Lung (tissue), 12 donors: ENCODE data around the gene VEGFB. TPM values are rescaled to one million over a fixed set of nuclear protein-coding genes. Genes with fewer than 3 reads are reported as not detected.

Experiments
- ATAC-seq: fragments of 200-7000 bp; cut with Tn5 transposase; one replicate; pipeline ENCODE4 v1.9.1; 2020; ENCODE audit warnings: moderate number of reproducible peaks; ENCODE audit not compliant: insufficient read depth, low FRiP score
- DNase-seq, 3 donors: peaks; one replicate each; pipeline ENCODE4 v3.0.0-alpha.2; 2013 to 2017
- H3K27ac ChIP-seq, 2 donors: one replicate each; pipeline ENCODE4 v1.5.1; 2013; ENCODE audit warnings: mild to moderate bottlenecking in 2 of 2, moderate library complexity in 2 of 2, control low read depth in 1 of 2, inconsistent platforms in 1 of 2, low read depth in 1 of 2, low read length in 1 of 2
- H3K27me3 ChIP-seq, 3 donors: one replicate each; pipeline ENCODE4 v1.5.1; 2013; ENCODE audit warnings: low read length in 2 of 3; ENCODE audit not compliant: control insufficient read depth in 3 of 3, insufficient read depth in 3 of 3
- H3K36me3 ChIP-seq, 4 donors: one replicate each; pipeline ENCODE4 v1.5.1; 2013; ENCODE audit warnings: low read length in 4 of 4, mild to moderate bottlenecking in 1 of 4, moderate library complexity in 1 of 4; ENCODE audit not compliant: control insufficient read depth in 4 of 4, insufficient read depth in 4 of 4
- H3K4me1 ChIP-seq, 5 donors: one replicate each; pipeline ENCODE4 v1.5.1; 2013; ENCODE audit warnings: low read length in 5 of 5, mild to moderate bottlenecking in 2 of 5, moderate library complexity in 1 of 5; ENCODE audit not compliant: control insufficient read depth in 5 of 5, insufficient read depth in 5 of 5
- H3K4me3 ChIP-seq: one replicate; pipeline ENCODE4 v1.5.1; 2013; ENCODE audit warnings: mild to moderate bottlenecking, control low read depth, moderate library complexity
- H3K9ac ChIP-seq, 2 donors: one replicate each; pipeline ENCODE4 v1.5.1; 2013; ENCODE audit warnings: low read length in 2 of 2, control low read depth in 1 of 2; ENCODE audit not compliant: insufficient read depth in 1 of 2
- H3K9me3 ChIP-seq, 4 donors: one replicate each; pipeline ENCODE4 v1.5.1; 2013; ENCODE audit warnings: low read length in 3 of 4, mild to moderate bottlenecking in 1 of 4, moderate library complexity in 1 of 4; ENCODE audit not compliant: control insufficient read depth in 4 of 4, insufficient read depth in 3 of 4
- WGBS, 2 donors: extraction: QIAGEN DNeasy Blood & Tissue Kit; methylation state at CpG; one replicate each; pipeline ENCODE4 v1.1.7; 2013; 5-methylcytosine and 5-hydroxymethylcytosine counted together
- polyA plus RNA-seq, 2 donors: library from polyadenylated mRNA; stranded (reverse); fragments of 200-250 nt; gene quantifications; one replicate each; pipeline ENCODE4 v1.2.1, GENCODE V29; 2013
- total RNA-seq, 2 donors: library from RNA; depleted of rRNA in 1 of 2; stranded (reverse); fragments of >200 nt in 1 of 2; gene quantifications; one replicate each; pipeline ENCODE4 v1.2.1, GENCODE V29; 2014 to 2021
- TF ChIP-seq, protein P1 (sequence below): IDR thresholded peaks from 2 replicates; pipeline ENCODE4 v1.5.1; 2012; ENCODE audit warnings: mild to moderate bottlenecking; ENCODE audit errors: control extremely low read depth, extremely low read depth
- donor health status: control.
- donor health status: control.
- donor health status: Bipolar disorder and iron deficiency.
- donor health status: healthy.
- donor health status: DM: yes; HTN: yes; CAD: no.

Gene VEGFB
- total and polyA plus RNA-seq, 4 donors = 37.8 to 124 (median 79.4) TPM

DNA sequence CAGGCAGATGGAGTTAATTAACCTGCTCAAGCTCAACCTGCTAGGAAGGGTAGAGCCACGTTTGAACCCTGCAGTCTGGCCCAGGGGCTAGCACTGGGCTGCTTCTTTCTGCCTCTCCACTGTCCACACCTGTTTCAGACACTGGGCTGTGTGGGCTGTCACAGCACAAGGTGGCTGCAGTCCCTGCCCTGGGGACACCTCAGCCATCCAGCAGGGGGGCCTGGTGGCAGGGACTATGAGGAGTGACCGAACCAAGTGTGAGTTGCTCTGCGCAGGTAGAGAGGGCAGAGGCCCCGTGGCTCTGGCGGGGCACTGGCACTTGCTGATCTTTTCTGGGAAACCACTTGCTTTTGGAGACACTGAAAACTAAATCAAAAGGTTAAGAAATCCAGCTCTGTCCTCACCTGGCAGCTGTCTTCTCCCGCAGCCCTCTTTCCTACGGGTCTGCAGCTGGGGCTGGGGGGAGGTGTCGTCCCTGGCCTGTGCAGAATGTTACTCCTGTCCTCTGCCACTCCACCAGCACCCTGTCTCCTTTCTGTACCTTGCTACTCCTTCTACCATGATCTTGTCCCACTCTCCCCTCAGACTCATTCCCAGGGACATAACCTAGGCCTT, 44.3 kb downstream of the VEGFB start:
- peaks cover 0 to 19% (median 10%) of the 10 kb centered on the region in 4 donors for H3K36me3 ChIP-seq
- TF ChIP-seq, protein P1, sequence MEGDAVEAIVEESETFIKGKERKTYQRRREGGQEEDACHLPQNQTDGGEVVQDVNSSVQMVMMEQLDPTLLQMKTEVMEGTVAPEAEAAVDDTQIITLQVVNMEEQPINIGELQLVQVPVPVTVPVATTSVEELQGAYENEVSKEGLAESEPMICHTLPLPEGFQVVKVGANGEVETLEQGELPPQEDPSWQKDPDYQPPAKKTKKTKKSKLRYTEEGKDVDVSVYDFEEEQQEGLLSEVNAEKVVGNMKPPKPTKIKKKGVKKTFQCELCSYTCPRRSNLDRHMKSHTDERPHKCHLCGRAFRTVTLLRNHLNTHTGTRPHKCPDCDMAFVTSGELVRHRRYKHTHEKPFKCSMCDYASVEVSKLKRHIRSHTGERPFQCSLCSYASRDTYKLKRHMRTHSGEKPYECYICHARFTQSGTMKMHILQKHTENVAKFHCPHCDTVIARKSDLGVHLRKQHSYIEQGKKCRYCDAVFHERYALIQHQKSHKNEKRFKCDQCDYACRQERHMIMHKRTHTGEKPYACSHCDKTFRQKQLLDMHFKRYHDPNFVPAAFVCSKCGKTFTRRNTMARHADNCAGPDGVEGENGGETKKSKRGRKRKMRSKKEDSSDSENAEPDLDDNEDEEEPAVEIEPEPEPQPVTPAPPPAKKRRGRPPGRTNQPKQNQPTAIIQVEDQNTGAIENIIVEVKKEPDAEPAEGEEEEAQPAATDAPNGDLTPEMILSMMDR = no peak
- H3K9me3 ChIP-seq = no peaks in the 10 kb centered on the region
- WGBS, 2 donors = 87 to 93% methylated on average over 8 of the region's 8 CpGs
- no peaks in the 10 kb centered on the region for H3K27me3 ChIP-seq
- ATAC-seq = no peak
- peak overlapping the region in 1 of 2 donors; percentile 6 for H3K27ac ChIP-seq
- no peak overlapping the region for H3K9ac ChIP-seq
- peaks cover 0 to 5% (median 0%) of the 10 kb centered on the region in 5 donors for H3K4me1 ChIP-seq
- DNase-seq = no peak
- no peak overlapping the region for H3K4me3 ChIP-seq

DNA sequence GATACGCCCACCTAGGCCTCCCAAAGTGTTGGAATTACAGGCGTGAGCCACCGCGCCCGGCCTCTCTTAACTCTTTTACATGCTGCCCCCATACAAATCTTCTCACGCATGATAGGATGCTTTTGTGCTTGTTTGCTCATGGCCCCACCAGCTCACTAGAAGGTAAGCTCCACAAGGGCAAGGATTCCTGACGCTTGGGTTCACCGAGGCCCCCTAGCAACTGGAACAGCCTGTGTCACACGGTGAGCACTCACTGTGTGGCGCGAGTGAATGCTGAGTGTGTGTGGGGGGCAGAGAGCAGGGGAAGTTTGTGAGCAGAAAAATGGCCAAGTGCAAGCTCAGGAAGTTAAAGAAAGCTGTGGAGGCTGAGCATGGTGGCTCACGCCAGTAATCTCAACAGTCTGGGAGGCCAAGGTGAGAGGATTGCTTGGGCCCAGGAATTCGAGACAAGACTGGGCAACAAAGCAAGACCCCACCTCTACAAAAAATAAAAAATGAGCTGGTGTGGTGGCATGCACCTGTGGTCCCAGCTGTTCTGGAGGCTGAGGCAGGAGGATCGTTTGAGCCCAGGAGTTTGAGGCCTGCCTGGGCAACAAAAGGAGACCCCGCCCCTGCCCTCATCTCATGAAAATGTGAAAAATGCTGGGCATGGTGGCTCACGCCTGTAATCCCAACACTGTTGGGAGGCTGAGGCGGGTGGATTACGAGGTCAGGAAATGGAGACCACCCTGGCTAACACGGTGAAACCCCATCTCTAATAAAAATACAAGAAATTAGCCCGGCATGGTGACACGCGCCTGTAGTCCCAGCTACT, 47.8 kb downstream of the VEGFB start:
- Histone ChIP-seq H3K9ac (no peak overlapping the region), H3K4me3 (no peak overlapping the region), H3K27me3 (no peaks in the 10 kb centered on the region), H3K27ac (no peak overlapping the region), H3K9me3 (no peaks in the 10 kb centered on the region), H3K4me1 (peaks cover 0 to 20% (median 0%) of the 10 kb centered on the region in 5 donors), H3K36me3 (peaks cover 0 to 11% (median 5%) of the 10 kb centered on the region in 4 donors)
- 95 to 96% methylated on average over 22 of the region's 22 CpGs for WGBS, 2 donors
- TF ChIP-seq, protein P1 = no peak
- no peak for DNase-seq
- no peak for ATAC-seq

DNA sequence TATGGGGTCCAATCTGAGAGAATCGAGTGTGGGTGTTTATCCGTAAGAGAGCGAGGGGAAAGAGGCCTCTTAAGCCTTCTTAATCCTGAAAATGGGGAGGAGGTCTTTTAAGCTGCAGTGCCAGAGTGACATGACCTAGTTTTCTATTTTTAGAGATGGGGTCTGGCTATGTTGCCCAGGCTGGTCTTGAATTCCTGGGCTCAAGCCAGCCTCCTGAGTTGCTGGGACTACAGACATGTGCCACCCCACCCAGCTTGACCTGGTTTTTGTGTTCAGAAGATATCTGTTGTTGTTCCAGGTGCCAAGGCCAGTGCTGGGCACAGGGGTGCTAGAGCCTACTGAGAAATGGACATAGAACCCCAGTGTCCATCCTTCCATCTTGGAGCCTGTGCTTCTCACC, 48.7 kb downstream of the VEGFB start:
- DNase-seq (no peak), ATAC-seq (no peak)
- Histone ChIP-seq H3K9me3 (no peaks in the 10 kb centered on the region), H3K4me3 (no peak overlapping the region), H3K9ac (no peak overlapping the region), H3K27ac (no peak overlapping the region), H3K27me3 (no peaks in the 10 kb centered on the region), H3K36me3 (peaks cover 0 to 13% (median 3%) of the 10 kb centered on the region in 4 donors), H3K4me1 (peaks cover 0 to 20% (median 0%) of the 10 kb centered on the region in 5 donors)
- 94 to 95% methylated on average over 3 of the region's 3 CpGs for WGBS, 2 donors
- TF ChIP-seq, protein P1 = no peak
